IPS-NIHi7 (cell line): ENCODE data around the gene ZBTB7A.

Experiments
- DNase-seq: peaks from one replicate; pipeline ENCODE4 v3.0.0; 2012; ENCODE audit warnings: mixed read lengths; ENCODE audit errors: extremely low spot score

Gene ZBTB7A

GRCh38 chr19:4054441-4055208 is 12.1 kb downstream of the ZBTB7A start:
- DNase-seq = no peak

GRCh38 chr19:4053423-4054324 is 13.0 kb downstream of the ZBTB7A start:
- DNase-seq = no peak

GRCh38 chr19:4052993-4053422 is 13.7 kb downstream of the ZBTB7A start:
- DNase-seq = no peak

GRCh38 chr19:4052114-4052992 is 14.3 kb downstream of the ZBTB7A start:
- no peak for DNase-seq

- DNase-seq = no peak
Measured at GRCh38 chr19:4051175-4052101, 15.3 kb downstream of the ZBTB7A start.

GRCh38 chr19:4049432-4049831 is 17.3 kb downstream of the ZBTB7A start:
- DNase-seq = no peak

- DNase-seq = no peak
Measured at GRCh38 chr19:4046946-4047683, 19.6 kb downstream of the ZBTB7A start.

GRCh38 chr19:4046362-4046691 is 20.4 kb downstream of the ZBTB7A start:
- DNase-seq = no peak

GRCh38 chr19:4045597-4046361 is 20.9 kb downstream of the ZBTB7A start:
- DNase-seq = no peak

GRCh38 chr19:4044990-4045465 is 21.7 kb downstream of the ZBTB7A start:
- DNase-seq = no peak

GRCh38 chr19:4043966-4044715 is 22.6 kb downstream of the ZBTB7A start:
- DNase-seq = no peak

- no peak for DNase-seq
Measured at GRCh38 chr19:4043401-4043800, 23.3 kb downstream of the ZBTB7A start.

- DNase-seq = no peak
Measured at GRCh38 chr19:4042731-4043082, 24.0 kb downstream of the ZBTB7A start.

- DNase-seq = no peak
Measured at GRCh38 chr19:4042064-4042730, 24.5 kb downstream of the ZBTB7A start.

- DNase-seq = no peak
Measured at GRCh38 chr19:4038661-4039423, 27.9 kb downstream of the ZBTB7A start.

- no peak for DNase-seq
Measured at GRCh38 chr19:4038057-4038456, 28.6 kb downstream of the ZBTB7A start.

- no peak for DNase-seq
Measured at GRCh38 chr19:4037301-4037949, 29.3 kb downstream of the ZBTB7A start.
